ENCODE data around the gene ZCCHC24.

- TF ChIP-seq CTCF (IDR thresholded peaks at IDR 0.05) (no peak), EZH2 (IDR thresholded peaks at IDR 0.05) (no peak)
These were observed 1.9 kb downstream of the ZCCHC24 start for GRCh38 chr10:79443338-79444198.
